ENCODE data around the gene RINT1. TPM values are rescaled to one million over a fixed set of nuclear protein-coding genes. Genes with fewer than 3 reads are reported as not detected.

Gene RINT1
- total RNA-seq, 2 donors from 2014 or later = 12.6 to 17.4 TPM

DNA sequence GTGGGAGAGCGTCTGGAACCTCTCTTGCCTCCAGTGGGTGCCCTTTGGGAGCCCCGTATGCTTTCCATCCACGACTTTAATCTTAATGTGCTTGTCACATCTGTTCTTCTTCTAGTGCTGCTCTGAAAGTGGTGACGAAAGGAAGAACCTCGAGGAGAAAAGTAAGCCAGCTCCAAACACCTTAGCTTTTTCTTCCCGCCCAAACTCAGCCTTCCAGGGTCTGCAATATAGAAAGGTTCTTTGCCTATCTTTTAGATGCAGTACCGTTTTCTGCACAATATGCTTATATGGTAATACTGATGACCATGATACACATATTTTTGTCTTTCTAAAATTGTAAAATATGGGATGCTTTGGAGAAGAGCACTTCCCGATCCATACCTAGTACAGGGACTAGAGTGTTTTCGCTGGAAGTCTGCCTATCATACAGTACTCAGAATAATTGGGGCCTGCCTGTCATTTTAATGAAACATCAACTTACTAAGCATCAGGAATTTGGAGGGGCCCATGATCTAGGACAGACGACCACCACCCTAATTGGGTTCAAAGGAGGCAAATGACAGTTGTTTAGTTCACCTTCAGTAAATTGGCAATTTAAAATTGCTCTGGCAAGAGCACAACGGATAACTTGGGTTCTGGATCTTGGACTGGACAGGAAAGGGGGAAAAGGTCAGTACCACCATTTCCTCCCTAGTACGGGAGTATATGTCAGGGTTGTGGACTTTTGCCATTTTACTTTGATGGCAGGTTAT lies 884 bp downstream of the RINT1 start:
- intact Hi-C loops (cut with DNase I) = no loop called here
- no peaks in the 10 kb centered on the region for H3K27me3 ChIP-seq (replicated peaks; ENCODE audit: insufficient read depth)

DNA sequence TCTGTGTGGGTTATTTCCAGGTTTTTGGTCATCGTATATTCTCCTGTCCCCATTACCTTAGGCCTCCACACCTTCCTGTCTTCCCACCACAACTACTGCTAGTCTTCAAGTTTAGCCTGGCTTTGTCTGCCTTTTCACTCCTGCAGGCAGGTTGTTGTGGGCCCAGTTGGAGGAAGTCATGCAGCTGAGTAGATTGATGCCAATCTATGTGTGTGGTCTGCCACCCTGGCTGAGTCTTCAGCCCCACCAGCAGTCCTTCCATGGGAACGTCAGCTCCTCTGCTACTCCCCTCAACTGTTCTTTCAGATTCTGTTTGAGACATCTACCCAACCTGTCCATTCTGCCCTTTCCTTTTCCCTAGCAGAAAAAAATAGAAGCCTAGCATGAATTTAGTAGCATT lies 6.3 kb downstream of the RINT1 start:
- WGBS = 44% methylated on average over 2 of the region's 2 CpGs

More for the DNA sequence above, 884 bp downstream of the RINT1 start:
- Histone ChIP-seq H3K9me3 (no peaks in the 10 kb centered on the region), H3K27ac (peak overlapping the region; percentile 64 to 70), H3K4me1 (replicated peaks) (peaks cover 8% of the 10 kb centered on the region), H3K36me3 (peaks cover 0 to 2% of the 10 kb centered on the region in 2 donors), H3K4me3 (peak overlapping the region; percentile 56 to 62)
- 37% methylated on average over 12 of the region's 12 CpGs for WGBS
- DNase-seq (ENCODE audit: low spot score) = no peak
- TF ChIP-seq POLR2AphosphoS5 (IDR thresholded peaks at IDR 0.05) = no peak
- TF ChIP-seq, protein P1, sequence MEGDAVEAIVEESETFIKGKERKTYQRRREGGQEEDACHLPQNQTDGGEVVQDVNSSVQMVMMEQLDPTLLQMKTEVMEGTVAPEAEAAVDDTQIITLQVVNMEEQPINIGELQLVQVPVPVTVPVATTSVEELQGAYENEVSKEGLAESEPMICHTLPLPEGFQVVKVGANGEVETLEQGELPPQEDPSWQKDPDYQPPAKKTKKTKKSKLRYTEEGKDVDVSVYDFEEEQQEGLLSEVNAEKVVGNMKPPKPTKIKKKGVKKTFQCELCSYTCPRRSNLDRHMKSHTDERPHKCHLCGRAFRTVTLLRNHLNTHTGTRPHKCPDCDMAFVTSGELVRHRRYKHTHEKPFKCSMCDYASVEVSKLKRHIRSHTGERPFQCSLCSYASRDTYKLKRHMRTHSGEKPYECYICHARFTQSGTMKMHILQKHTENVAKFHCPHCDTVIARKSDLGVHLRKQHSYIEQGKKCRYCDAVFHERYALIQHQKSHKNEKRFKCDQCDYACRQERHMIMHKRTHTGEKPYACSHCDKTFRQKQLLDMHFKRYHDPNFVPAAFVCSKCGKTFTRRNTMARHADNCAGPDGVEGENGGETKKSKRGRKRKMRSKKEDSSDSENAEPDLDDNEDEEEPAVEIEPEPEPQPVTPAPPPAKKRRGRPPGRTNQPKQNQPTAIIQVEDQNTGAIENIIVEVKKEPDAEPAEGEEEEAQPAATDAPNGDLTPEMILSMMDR (IDR thresholded peaks at IDR 0.05) = no peak
- TF ChIP-seq POLR2A (IDR thresholded peaks at IDR 0.05) = no peak

DNA sequence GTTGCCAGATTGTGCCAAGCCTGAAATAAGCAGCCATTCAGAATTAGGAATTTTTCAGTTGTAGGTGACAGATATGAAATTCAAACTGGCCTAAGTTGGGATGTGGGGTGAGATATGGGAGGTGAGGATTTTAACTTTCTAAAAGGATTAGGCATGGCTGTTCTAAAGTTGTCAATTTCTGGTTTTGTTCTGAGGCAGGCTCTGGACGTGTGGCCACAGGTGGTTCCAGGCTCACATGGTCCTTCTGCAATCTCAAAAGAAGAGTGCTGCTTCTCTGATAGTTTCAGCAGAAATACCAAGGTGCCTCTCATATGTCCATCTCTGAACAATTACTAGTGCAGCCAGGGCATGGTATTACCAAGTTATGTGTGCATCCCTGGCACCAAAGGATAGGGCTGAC lies 27.9 kb downstream of the RINT1 start:
- no peak for DNase-seq (ENCODE audit: low spot score)
- H3K27ac ChIP-seq = no peak overlapping the region
- intact Hi-C loops (cut with DNase I) = no loop called here
- H3K4me1 ChIP-seq (replicated peaks) = no peaks in the 10 kb centered on the region
- 88% methylated on average over 1 of the region's 1 CpG for WGBS
- H3K36me3 ChIP-seq = no peaks in the 10 kb centered on the region
- no peaks in the 10 kb centered on the region for H3K27me3 ChIP-seq (replicated peaks; ENCODE audit: insufficient read depth)
- no peak overlapping the region for H3K4me3 ChIP-seq
- TF ChIP-seq POLR2AphosphoS5 (IDR thresholded peaks at IDR 0.05) = no peak
- H3K9me3 ChIP-seq = no peaks in the 10 kb centered on the region

More for the DNA sequence above, 6.3 kb downstream of the RINT1 start:
- H3K4me3 ChIP-seq = no peak overlapping the region
- no peak overlapping the region for H3K27ac ChIP-seq
- peaks cover 0 to 17% of the 10 kb centered on the region in 2 donors for H3K36me3 ChIP-seq
- no peaks in the 10 kb centered on the region for H3K27me3 ChIP-seq (replicated peaks; ENCODE audit: insufficient read depth)
- H3K9me3 ChIP-seq = no peaks in the 10 kb centered on the region
- DNase-seq (ENCODE audit: low spot score) = no peak
- H3K4me1 ChIP-seq (replicated peaks) = peaks cover 1% of the 10 kb centered on the region
- intact Hi-C loops (cut with DNase I) = no loop called here
- TF ChIP-seq POLR2AphosphoS5 (IDR thresholded peaks at IDR 0.05) = no peak
- TF ChIP-seq, protein P1 (IDR thresholded peaks at IDR 0.05) = no peak
- TF ChIP-seq POLR2A (IDR thresholded peaks at IDR 0.05) = no peak

DNA sequence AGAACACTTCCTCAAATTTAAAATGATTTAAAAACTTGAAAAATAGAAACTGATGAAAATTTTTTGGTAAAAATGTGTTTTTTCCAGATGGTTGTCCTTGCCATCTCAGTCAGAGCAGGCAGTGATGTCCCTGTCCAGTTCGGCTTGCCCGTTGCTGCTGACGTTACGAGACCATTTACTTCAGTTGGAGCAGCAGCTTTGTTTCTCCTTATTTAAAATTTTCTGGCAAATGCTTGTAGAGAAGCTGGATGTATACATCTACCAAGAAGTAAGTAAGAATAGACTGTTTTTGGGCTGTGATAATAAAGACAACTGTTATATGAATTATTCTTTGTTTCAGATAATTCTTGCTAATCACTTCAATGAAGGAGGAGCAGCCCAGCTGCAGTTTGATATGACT lies 33.2 kb downstream of the RINT1 start:
- Histone ChIP-seq H3K9me3 (no peaks in the 10 kb centered on the region), H3K4me3 (no peak overlapping the region), H3K4me1 (replicated peaks) (no peaks in the 10 kb centered on the region), H3K27ac (no peak overlapping the region), H3K27me3 (replicated peaks; ENCODE audit: insufficient read depth) (no peaks in the 10 kb centered on the region), H3K36me3 (no peaks in the 10 kb centered on the region)
- intact Hi-C loops (cut with DNase I) = no loop called here
- no peak for TF ChIP-seq POLR2A (IDR thresholded peaks at IDR 0.05)
- TF ChIP-seq, protein P1 (IDR thresholded peaks at IDR 0.05) = no peak
- no peak for TF ChIP-seq POLR2AphosphoS5 (IDR thresholded peaks at IDR 0.05)
- 97% methylated on average over 4 of the region's 4 CpGs for WGBS
- no peak for DNase-seq (ENCODE audit: low spot score)

DNA sequence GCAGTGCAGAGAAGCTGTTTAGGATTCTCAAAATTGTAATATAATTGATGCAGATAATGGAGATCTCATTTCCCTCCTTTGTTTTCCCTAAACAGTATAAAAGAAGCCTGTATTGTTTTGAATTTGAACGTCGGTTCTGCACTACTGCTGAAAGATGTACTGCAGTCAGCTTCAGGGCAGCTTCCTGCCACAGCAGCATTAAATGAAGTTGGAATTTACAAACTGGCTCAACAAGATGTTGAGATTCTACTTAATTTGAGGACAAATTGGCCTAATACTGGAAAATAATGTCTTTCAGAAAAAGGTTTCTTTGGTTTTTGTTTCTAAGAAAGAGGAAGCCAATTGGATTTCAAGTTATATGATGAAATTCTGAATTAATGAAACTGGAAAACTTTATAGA lies 35.0 kb downstream of the RINT1 start:
- Histone ChIP-seq H3K27ac (no peak overlapping the region), H3K4me1 (replicated peaks) (no peaks in the 10 kb centered on the region), H3K36me3 (no peaks in the 10 kb centered on the region), H3K27me3 (replicated peaks; ENCODE audit: insufficient read depth) (no peaks in the 10 kb centered on the region), H3K9me3 (no peaks in the 10 kb centered on the region), H3K4me3 (no peak overlapping the region)
- 53% methylated on average over 2 of the region's 2 CpGs for WGBS
- TF ChIP-seq POLR2AphosphoS5 (IDR thresholded peaks at IDR 0.05) (no peak), POLR2A (IDR thresholded peaks at IDR 0.05) (no peak)
- TF ChIP-seq, protein P1 (IDR thresholded peaks at IDR 0.05) = no peak
- intact Hi-C loops (cut with DNase I) = no loop called here
- no peak for DNase-seq (ENCODE audit: low spot score)
